PC-9 (cell line): Measurements from ENCODE around the gene RIOX2.
"Not testable (repeated sequence)": the region's sequence is repeated elsewhere in the genome, so short reads cannot be mapped to it uniquely, and the experiment has no call there.

Source experiments
- EZH2 ChIP-seq: fragments of 200-600 bp; sonication (generic); IDR thresholded peaks from 2 replicates; pipeline ENCODE4 v1.8.0; 2017; ENCODE audit warnings: antibody characterized with exemption, low read depth
- TF ChIP-seq, protein P1 (sequence below): fragments of 200-600 bp; sonication (generic); conservative IDR thresholded peaks from 2 replicates; pipeline ENCODE4 v1.6.1; 2017; ENCODE audit warnings: mixed run types, antibody characterized with exemption, mild to moderate bottlenecking, moderate library complexity

DNA sequence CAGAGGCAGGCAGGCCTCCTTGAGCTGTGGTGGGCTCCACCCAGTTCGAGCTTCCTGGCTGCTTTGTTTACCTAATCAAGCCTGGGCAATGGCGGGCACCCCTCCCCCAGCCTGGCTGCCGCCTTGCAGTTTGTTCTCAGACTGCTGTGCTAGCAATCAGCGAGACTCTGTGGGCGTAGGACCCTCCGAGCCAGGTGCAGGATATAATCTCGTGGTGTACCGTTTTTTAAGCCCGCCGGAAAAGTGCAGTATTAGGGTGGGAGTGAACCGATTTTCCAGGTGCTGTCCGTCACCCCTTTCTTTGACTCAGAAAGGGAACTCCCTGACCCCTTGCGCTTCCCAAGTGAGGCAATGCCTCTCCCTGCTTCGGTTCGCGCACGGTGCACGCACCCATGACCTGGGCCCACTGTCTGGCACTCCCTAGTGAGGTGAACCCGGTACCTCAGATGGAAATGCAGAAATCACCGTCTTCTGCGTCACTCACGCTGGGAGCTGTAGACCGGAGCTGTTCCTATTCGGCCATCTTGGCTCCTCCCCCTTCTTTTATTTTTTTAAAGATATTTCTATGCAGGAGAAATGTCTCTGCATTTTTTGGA is 61.9 kb downstream of the RIOX2 start:
- TF ChIP-seq, protein P1, sequence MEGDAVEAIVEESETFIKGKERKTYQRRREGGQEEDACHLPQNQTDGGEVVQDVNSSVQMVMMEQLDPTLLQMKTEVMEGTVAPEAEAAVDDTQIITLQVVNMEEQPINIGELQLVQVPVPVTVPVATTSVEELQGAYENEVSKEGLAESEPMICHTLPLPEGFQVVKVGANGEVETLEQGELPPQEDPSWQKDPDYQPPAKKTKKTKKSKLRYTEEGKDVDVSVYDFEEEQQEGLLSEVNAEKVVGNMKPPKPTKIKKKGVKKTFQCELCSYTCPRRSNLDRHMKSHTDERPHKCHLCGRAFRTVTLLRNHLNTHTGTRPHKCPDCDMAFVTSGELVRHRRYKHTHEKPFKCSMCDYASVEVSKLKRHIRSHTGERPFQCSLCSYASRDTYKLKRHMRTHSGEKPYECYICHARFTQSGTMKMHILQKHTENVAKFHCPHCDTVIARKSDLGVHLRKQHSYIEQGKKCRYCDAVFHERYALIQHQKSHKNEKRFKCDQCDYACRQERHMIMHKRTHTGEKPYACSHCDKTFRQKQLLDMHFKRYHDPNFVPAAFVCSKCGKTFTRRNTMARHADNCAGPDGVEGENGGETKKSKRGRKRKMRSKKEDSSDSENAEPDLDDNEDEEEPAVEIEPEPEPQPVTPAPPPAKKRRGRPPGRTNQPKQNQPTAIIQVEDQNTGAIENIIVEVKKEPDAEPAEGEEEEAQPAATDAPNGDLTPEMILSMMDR: not testable (repeated sequence)
- not testable (repeated sequence) for TF ChIP-seq EZH2
